Lower lobe of right lung (tissue), 2 donors: ENCODE results near the gene KCTD5. TPM values are rescaled to one million over a fixed set of nuclear protein-coding genes. Genes with fewer than 3 reads are reported as not detected.
"Not testable (repeated sequence)": the region's sequence is repeated elsewhere in the genome, so short reads cannot be mapped to it uniquely, and the experiment has no call there.

ENCODE experiments used
- ATAC-seq, 2 donors: fragments of 200-7000 bp; cut with Tn5 transposase; one replicate each; pipeline ENCODE4 v1.9.1; 2020 to 2022; ENCODE audit warnings: mild to moderate bottlenecking in 2 of 2, moderate library complexity in 2 of 2
- DNase-seq: peaks from one replicate; pipeline ENCODE4 v3.0.0-alpha.2; 2020
- H3K27ac ChIP-seq: fragments of 200-600 bp; one replicate; pipeline ENCODE4 v1.8.0; 2022
- H3K27me3 ChIP-seq: fragments of 200-600 bp; one replicate; pipeline ENCODE4 v1.8.0; 2022; ENCODE audit warnings: low read depth
- H3K36me3 ChIP-seq: fragments of 200-600 bp; one replicate; pipeline ENCODE4 v1.8.0; 2022; ENCODE audit warnings: mild to moderate bottlenecking
- H3K4me1 ChIP-seq: fragments of 200-600 bp; one replicate; pipeline ENCODE4 v1.8.0; 2022
- H3K4me3 ChIP-seq: fragments of 200-600 bp; one replicate; pipeline ENCODE4 v1.8.0; 2022; ENCODE audit warnings: mild to moderate bottlenecking
- H3K9me3 ChIP-seq: fragments of 200-600 bp; one replicate; pipeline ENCODE4 v1.8.0; 2022
- CTCF ChIP-seq: fragments of 200-600 bp; IDR thresholded peaks from one replicate; pipeline ENCODE4 v1.8.0; 2022; ENCODE audit warnings: antibody characterized with exemption, mild to moderate bottlenecking
- intact Hi-C: fragments of 100-400 bp; cut with DNase I; formaldehyde crosslinking; loops from one replicate; pipeline ENCODE4 v1.11.0; 2022
- total RNA-seq: library from RNA; stranded (reverse); fragmentation: NEBNext Ultra II Directional; extraction: Animal tissue kit (Norgen Biotek cat#: 25700); gene quantifications from one replicate; pipeline ENCODE4 v1.2.1, GENCODE V29; 2021
- donor health status: DM: no; HTN: yes; CAD: no; lungs with severe emphysema.

KCTD5 gene
- total RNA-seq, 1 donor from 2014 or later, result 24.8 TPM

GRCh38 chr16:2686912-2687507 is 4.7 kb downstream of the KCTD5 start:
- intact Hi-C loops, result no loop called here
- no peak for TF ChIP-seq CTCF
- H3K4me3 ChIP-seq, result peak overlapping the region; percentile 17
- peaks cover 29% of the 10 kb centered on the region for H3K4me1 ChIP-seq
- peak; percentile 79 for DNase-seq
- H3K36me3 ChIP-seq, result peaks cover 16% of the 10 kb centered on the region
- H3K27ac ChIP-seq, result peak overlapping the region; percentile 11
- ATAC-seq, result peak; percentile 20 to 43
- H3K27me3 ChIP-seq, result no peaks in the 10 kb centered on the region
- no peaks in the 10 kb centered on the region for H3K9me3 ChIP-seq

- ATAC-seq, result no peak
- peaks cover 33% of the 10 kb centered on the region for H3K4me1 ChIP-seq
- H3K4me3 ChIP-seq, result no peak overlapping the region
- no peak for DNase-seq
- intact Hi-C loops, result no loop called here
- H3K27ac ChIP-seq, result no peak overlapping the region
- H3K9me3 ChIP-seq, result no peaks in the 10 kb centered on the region
- H3K27me3 ChIP-seq, result no peaks in the 10 kb centered on the region
- H3K36me3 ChIP-seq, result peaks cover 23% of the 10 kb centered on the region
- no peak for TF ChIP-seq CTCF
Measured at GRCh38 chr16:2687531-2688308, 5.4 kb downstream of the KCTD5 start.

GRCh38 chr16:2689422-2689821 is 7.1 kb downstream of the KCTD5 start:
- ATAC-seq, DNase-seq: not testable (repeated sequence)

GRCh38 chr16:2689968-2690801 is 7.9 kb downstream of the KCTD5 start:
- Histone ChIP-seq H3K36me3 (peaks cover 23% of the 10 kb centered on the region), H3K4me1 (peaks cover 28% of the 10 kb centered on the region), H3K4me3 (no peak overlapping the region), H3K9me3 (no peaks in the 10 kb centered on the region), H3K27me3 (no peaks in the 10 kb centered on the region), H3K27ac (no peak overlapping the region)
- peak; percentile 71 for DNase-seq
- intact Hi-C loops, result no loop called here
- no peak for TF ChIP-seq CTCF
- peak; percentile 12 to 25 for ATAC-seq

More at GRCh38 chr16:2689422-2689821, 7.1 kb downstream of the KCTD5 start:
- H3K36me3 ChIP-seq, result peaks cover 23% of the 10 kb centered on the region
- H3K9me3 ChIP-seq, intact Hi-C loops, H3K4me3 ChIP-seq, H3K27ac ChIP-seq, H3K27me3 ChIP-seq: not testable (repeated sequence)
- H3K4me1 ChIP-seq, result peaks cover 32% of the 10 kb centered on the region

- Histone ChIP-seq H3K36me3 (peaks cover 23% of the 10 kb centered on the region), H3K4me1 (peaks cover 28% of the 10 kb centered on the region)
- ATAC-seq, result no peak
Measured at GRCh38 chr16:2690852-2691251, 8.5 kb downstream of the KCTD5 start.

More at GRCh38 chr16:2690852-2691251, 8.5 kb downstream of the KCTD5 start:
- Histone ChIP-seq H3K4me3 (no peak overlapping the region), H3K9me3 (no peaks in the 10 kb centered on the region), H3K27ac (no peak overlapping the region), H3K27me3 (no peaks in the 10 kb centered on the region)
- TF ChIP-seq CTCF, result no peak
- intact Hi-C loops, result no loop called here
- no peak for DNase-seq
